Adrenal gland (tissue), 12 donors: ENCODE results near the gene LRRD1. TPM values are rescaled to one million over a fixed set of nuclear protein-coding genes. Genes with fewer than 3 reads are reported as not detected.
"Not testable (repeated sequence)": the region's sequence is repeated elsewhere in the genome, so short reads cannot be mapped to it uniquely, and the experiment has no call there.

ENCODE experiments used
- DNase-seq, 7 donors: peaks; one replicate each; pipeline ENCODE4 v3.0.0-alpha.2; 2019 to 2020
- H3K27ac ChIP-seq, 5 donors: fragments of 200-600 bp; sonication (generic) in 4 of 5; 1 replicate in 3 of 5; 2 replicates in 2 of 5; pipeline versions ENCODE4 v1.5.1 to v1.8.0; 2016 to 2020; ENCODE audit warnings: mild to moderate bottlenecking in 1 of 5
- H3K27me3 ChIP-seq: fragments of 200-600 bp; 2 replicates; pipeline ENCODE4 v1.8.0; 2021
- H3K36me3 ChIP-seq, 2 donors: fragments of 200-600 bp; replicated peaks in 1 of 2; 1 replicate in 1 of 2; 2 replicates in 1 of 2; pipeline versions ENCODE4 v1.5.1 to v1.8.0; 2018 to 2022
- H3K4me1 ChIP-seq, 2 donors: fragments of 200-600 bp; replicated peaks in 1 of 2; 1 replicate in 1 of 2; 2 replicates in 1 of 2; pipeline versions ENCODE4 v1.5.1 to v1.8.0; 2018 to 2021
- H3K4me3 ChIP-seq, 4 donors: fragments of 200-600 bp; sonication (generic) in 3 of 4; one replicate each; pipeline ENCODE4 v1.5.1; 2016 to 2018
- H3K9me3 ChIP-seq, 3 donors: fragments of 200-600 bp; sonication (generic) in 1 of 3; replicated peaks in 1 of 3; 1 replicate in 2 of 3; 2 replicates in 1 of 3; pipeline versions ENCODE4 v1.5.1 to v1.8.0; 2016 to 2021
- CTCF ChIP-seq, 6 experiments: fragments of 450-650 bp in 4 of 6; fragments of 200-600 bp in 2 of 6; sonication (generic) in 1 of 6; IDR thresholded peaks; 1 replicate in 5 of 6; 2 replicates in 1 of 6; pipeline versions ENCODE4 v1.5.1 to v1.8.0; 2016 to 2021; ENCODE audit warnings: antibody characterized with exemption in 6 of 6, mild to moderate bottlenecking in 2 of 6, moderate library complexity in 1 of 6
- POLR2A ChIP-seq, 2 donors: fragments of 450-650 bp; IDR thresholded peaks; one replicate each; pipeline ENCODE4 v1.6.1; 2017; ENCODE audit warnings: antibody characterized with exemption in 2 of 2, mild to moderate bottlenecking in 2 of 2, moderate library complexity in 1 of 2
- WGBS, 4 donors: extraction: QIAGEN DNeasy Blood & Tissue Kit in 2 of 4; methylation state at CpG; one replicate each; pipeline versions ENCODE4 v1.1.5 to v1.1.7; 2013 to 2017; 5-methylcytosine and 5-hydroxymethylcytosine counted together
- intact Hi-C, 2 donors: fragments of 100-400 bp; cut with DNase I; formaldehyde crosslinking; loops; one replicate each; pipeline versions ENCODE4 v1.14.1 to v1.15.0; 2022 to 2023
- polyA plus RNA-seq, 3 donors: library from polyadenylated mRNA; stranded (reverse); fragments of 200-250 nt in 2 of 3; fragments of 350-450 nt in 1 of 3; fragmentation: Illumina TruSeq in 1 of 3; extraction: RNeasy Lipid Tissue Mini Kit (QIAGEN cat#74804) in 1 of 3; gene quantifications; one replicate each; pipeline ENCODE4 v1.2.3, GENCODE V29; 2013 to 2014
- total RNA-seq, 9 donors: library from RNA; depleted of rRNA in 4 of 9; stranded (reverse); fragments of >200 nt in 4 of 9; fragments of 120-200 nt in 1 of 9; fragmentation: NEBNext Ultra II Directional in 1 of 9; extraction: Animal tissue kit (Norgen Biotek cat#: 25700) in 1 of 9; gene quantifications; one replicate each; pipeline versions ENCODE4 v1.1.0 to v1.2.4, GENCODE V29; 2013 to 2023
- donor health status: healthy with polysubstance abuse.
- donor health status: Bipolar disorder and iron deficiency.
- donor health status: DM: yes; HTN: yes; CAD: no.
- donor health status: DM: no; HTN: no; CAD: no.
- donor health status: DM: no; HTN: no; CAD: no.
- donor health status: DM: yes; HTN: yes; CAD: no.

The LRRD1 gene
- total and polyA plus RNA-seq, 12 donors = 0.07 to 0.50 (median 0.17) TPM; not detected in 4

- Histone ChIP-seq H3K36me3 (no peaks in the 10 kb centered on the region), H3K27ac (no peak overlapping the region), H3K9me3 (peaks cover 0 to 4% (median 0%) of the 10 kb centered on the region in 3 donors), H3K4me3 (no peak overlapping the region), H3K4me1 (no peaks in the 10 kb centered on the region), H3K27me3 (no peaks in the 10 kb centered on the region)
- WGBS, 4 donors = 93 to 100% (median 97%) methylated on average over 3 of the region's 3 CpGs
- no peak for DNase-seq
- intact Hi-C loops = no loop called here
- no peak for TF ChIP-seq CTCF (IDR thresholded peaks at IDR 0.05)
- TF ChIP-seq POLR2A (IDR thresholded peaks at IDR 0.05) = no peak
Measured at GRCh38 chr7:92192326-92192725, 13.4 kb upstream of the LRRD1 start.

GRCh38 chr7:92189246-92189645 is 10.3 kb upstream of the LRRD1 start:
- intact Hi-C loops, H3K4me1 ChIP-seq, H3K27me3 ChIP-seq, H3K27ac ChIP-seq, H3K36me3 ChIP-seq, H3K4me3 ChIP-seq, H3K9me3 ChIP-seq, DNase-seq: not testable (repeated sequence)
- WGBS, 4 donors = 93 to 100% (median 94%) methylated on average over 12 to 15 of the region's 15 CpGs

GRCh38 chr7:92184294-92184693 is 5.4 kb upstream of the LRRD1 start:
- H3K27ac ChIP-seq, H3K4me1 ChIP-seq, H3K27me3 ChIP-seq, H3K4me3 ChIP-seq, H3K36me3 ChIP-seq, intact Hi-C loops, H3K9me3 ChIP-seq, DNase-seq: not testable (repeated sequence)
- WGBS, 4 donors = 86 to 100% (median 87%) methylated on average over 1 of the region's 1 CpG

GRCh38 chr7:92177362-92177761 is 1.6 kb downstream of the LRRD1 start:
- Histone ChIP-seq H3K36me3 (no peaks in the 10 kb centered on the region), H3K27me3 (no peaks in the 10 kb centered on the region), H3K4me1 (peaks cover 0 to 8% of the 10 kb centered on the region in 2 donors), H3K4me3 (no peak overlapping the region), H3K9me3 (no peaks in the 10 kb centered on the region), H3K27ac (no peak overlapping the region)
- intact Hi-C loops = loop anchor here in 1 of 2 donors (5.0 kb wide), 1 partner anchor 270 kb away; the partner anchor contains the start of gene GATAD1
- DNase-seq = peak in 3 of 7 donors; percentile 13 to 22 (median 14)
- TF ChIP-seq POLR2A (IDR thresholded peaks at IDR 0.05) = no peak
- TF ChIP-seq CTCF (IDR thresholded peaks at IDR 0.05) = no peak

- intact Hi-C loops, H3K27ac ChIP-seq, H3K4me1 ChIP-seq, H3K4me3 ChIP-seq, DNase-seq, H3K9me3 ChIP-seq, H3K36me3 ChIP-seq, H3K27me3 ChIP-seq: not testable (repeated sequence)
- WGBS, 4 donors = 77 to 87% (median 83%) methylated on average over 2 of the region's 2 CpGs
Measured at GRCh38 chr7:92169529-92169928, 9.4 kb downstream of the LRRD1 start.

- no peaks in the 10 kb centered on the region for H3K36me3 ChIP-seq
- 66 to 74% (median 70%) methylated on average over 1 of the region's 1 CpG for WGBS, 4 donors
- DNase-seq = no peak
- no peaks in the 10 kb centered on the region for H3K9me3 ChIP-seq
- H3K4me3 ChIP-seq = no peak overlapping the region
- TF ChIP-seq POLR2A (IDR thresholded peaks at IDR 0.05) = no peak
- TF ChIP-seq CTCF (IDR thresholded peaks at IDR 0.05) = no peak
- no peaks in the 10 kb centered on the region for H3K4me1 ChIP-seq
- no peaks in the 10 kb centered on the region for H3K27me3 ChIP-seq
- intact Hi-C loops = no loop called here
- no peak overlapping the region for H3K27ac ChIP-seq
Measured at GRCh38 chr7:92161271-92161670, 17.7 kb downstream of the LRRD1 start.
